HEK293 (cell line): ENCODE measurements around the gene UBR2.

Experiments used
- CTCF ChIA-PET: fragments of 350-600 bp; formaldehyde crosslinking; extraction: SDS; loops from one replicate; lab custom pipeline; 2021; ENCODE audit warnings: antibody characterized with exemption; lab: Yijun Ruan, JAX
- POLR2A ChIA-PET: fragments of 300-600 bp; formaldehyde crosslinking; extraction: SDS; loops from one replicate; lab custom pipeline; 2020; ENCODE audit warnings: antibody characterized with exemption, inconsistent platforms; lab: Yijun Ruan, JAX
- H3K27ac ChIP-seq: fragments of 200-500 bp; sonication (Bioruptor generic); 2 replicates; pipeline ENCODE4 v1.5.1; 2014; ENCODE audit warnings: low read depth, low read length, control low read depth, inconsistent platforms; ENCODE audit errors: extremely low read depth
- H3K36me3 ChIP-seq, 2 experiments: fragments of 200-500 bp in 1 of 2; sonication (Bioruptor generic) in 1 of 2; 1 replicate in 1 of 2; 2 replicates in 1 of 2; pipeline ENCODE4 v1.5.1; 2014 to 2017; ENCODE audit warnings: inconsistent platforms in 2 of 2, low read length in 2 of 2; ENCODE audit not compliant: control insufficient read depth in 2 of 2, insufficient read depth in 1 of 2
- H3K4me1 ChIP-seq: fragments of 200-500 bp; sonication (Bioruptor generic); 2 replicates; pipeline ENCODE4 v1.5.1; 2014; ENCODE audit warnings: mild to moderate bottlenecking, low read length, inconsistent platforms; ENCODE audit not compliant: control insufficient read depth, insufficient read depth
- H3K4me3 ChIP-seq: 2 replicates; pipeline ENCODE4 v1.5.1; 2011; ENCODE audit warnings: low read depth, mild to moderate bottlenecking, control low read depth, low read length, moderate library complexity
- H3K9me3 ChIP-seq: fragments of 200-500 bp; sonication (Bioruptor generic); 2 replicates; pipeline ENCODE4 v1.5.1; 2014; ENCODE audit warnings: low read depth, low read length, inconsistent platforms; ENCODE audit not compliant: control insufficient read depth, insufficient read depth
- AEBP2 ChIP-seq: fragments of 450-650 bp; formaldehyde crosslinking; IDR thresholded peaks from 2 replicates; pipeline ENCODE4 v1.5.1; 2016; ENCODE audit warnings: missing biosample characterization, missing genetic modification characterization, borderline replicate concordance
- BCL11A ChIP-seq: fragments of 450-650 bp; formaldehyde crosslinking; IDR thresholded peaks from 2 replicates; pipeline ENCODE4 v1.5.1; 2016; ENCODE audit warnings: low read depth, missing biosample characterization, missing genetic modification characterization
- BCL6B ChIP-seq: fragments of 450-650 bp; formaldehyde crosslinking; IDR thresholded peaks from 2 replicates; pipeline ENCODE4 v1.5.1; 2017; ENCODE audit warnings: missing biosample characterization, missing genetic modification characterization
- HOXA7 ChIP-seq: sonication (generic); formaldehyde crosslinking; IDR thresholded peaks from 2 replicates; pipeline ENCODE4 v1.8.1; 2022; ENCODE audit warnings: missing genetic modification reagents, borderline replicate concordance
- KLF16 ChIP-seq: fragments of 450-650 bp; formaldehyde crosslinking; IDR thresholded peaks from 2 replicates; pipeline ENCODE4 v1.5.1; 2017; ENCODE audit warnings: missing biosample characterization, missing genetic modification characterization
- MEIS1 ChIP-seq: sonication (generic); formaldehyde crosslinking; IDR thresholded peaks from 2 replicates; pipeline ENCODE4 v1.8.1; 2022; ENCODE audit warnings: missing genetic modification reagents, mild to moderate bottlenecking, borderline replicate concordance
- MYNN ChIP-seq: fragments of 450-650 bp; formaldehyde crosslinking; IDR thresholded peaks from 2 replicates; pipeline ENCODE4 v1.5.1; 2016; ENCODE audit warnings: missing biosample characterization, missing genetic modification characterization, borderline replicate concordance
- SP3 ChIP-seq: fragments of 450-650 bp; formaldehyde crosslinking; IDR thresholded peaks from 2 replicates; pipeline ENCODE4 v1.5.1; 2016; ENCODE audit warnings: missing biosample characterization, missing genetic modification characterization
- ZFP3 ChIP-seq: fragments of 450-650 bp; formaldehyde crosslinking; IDR thresholded peaks from 2 replicates; pipeline ENCODE4 v1.5.1; 2016; ENCODE audit warnings: low read depth, missing biosample characterization, missing genetic modification characterization
- ZFP37 ChIP-seq: fragments of 450-650 bp; formaldehyde crosslinking; IDR thresholded peaks from 2 replicates; pipeline ENCODE4 v1.5.1; 2016; ENCODE audit warnings: missing biosample characterization, missing genetic modification characterization
- ZIC2 ChIP-seq: fragments of 450-650 bp; formaldehyde crosslinking; IDR thresholded peaks from 2 replicates; pipeline ENCODE4 v1.5.1; 2016; ENCODE audit warnings: missing biosample characterization, missing genetic modification characterization
- ZNF121 ChIP-seq: fragments of 450-650 bp; formaldehyde crosslinking; IDR thresholded peaks from 2 replicates; pipeline ENCODE4 v1.5.1; 2016; ENCODE audit warnings: missing biosample characterization, missing genetic modification characterization
- ZNF2 ChIP-seq: fragments of 450-650 bp; formaldehyde crosslinking; IDR thresholded peaks from 2 replicates; pipeline ENCODE4 v1.5.1; 2016; ENCODE audit warnings: missing biosample characterization, missing genetic modification characterization
- ZNF202 ChIP-seq: fragments of 450-650 bp; formaldehyde crosslinking; IDR thresholded peaks from 2 replicates; pipeline ENCODE4 v1.5.1; 2016; ENCODE audit warnings: missing biosample characterization, missing genetic modification characterization, borderline replicate concordance
- ZNF223 ChIP-seq: fragments of 450-650 bp; formaldehyde crosslinking; IDR thresholded peaks from 2 replicates; pipeline ENCODE4 v1.5.1; 2016; ENCODE audit warnings: missing biosample characterization, missing genetic modification characterization
- ZNF24 ChIP-seq: fragments of 450-650 bp; formaldehyde crosslinking; IDR thresholded peaks from 2 replicates; pipeline ENCODE4 v1.5.1; 2016; ENCODE audit warnings: missing biosample characterization, missing genetic modification characterization
- ZNF266 ChIP-seq: fragments of 450-650 bp; formaldehyde crosslinking; IDR thresholded peaks from 2 replicates; pipeline ENCODE4 v1.5.1; 2016; ENCODE audit warnings: missing biosample characterization, missing genetic modification characterization, low read depth
- ZNF280C ChIP-seq: fragments of 450-650 bp; formaldehyde crosslinking; IDR thresholded peaks from 2 replicates; pipeline ENCODE4 v1.5.1; 2016; ENCODE audit warnings: missing biosample characterization, missing genetic modification characterization
- ZNF292 ChIP-seq: fragments of 450-650 bp; formaldehyde crosslinking; IDR thresholded peaks from 2 replicates; pipeline ENCODE4 v1.5.1; 2016; ENCODE audit warnings: low read depth, missing biosample characterization, missing genetic modification characterization, borderline replicate concordance
- ZNF610 ChIP-seq: fragments of 450-650 bp; formaldehyde crosslinking; IDR thresholded peaks from 2 replicates; pipeline ENCODE4 v1.5.1; 2016; ENCODE audit warnings: missing biosample characterization, missing genetic modification characterization, borderline replicate concordance
- ZNF654 ChIP-seq: fragments of 450-650 bp; formaldehyde crosslinking; IDR thresholded peaks from 2 replicates; pipeline ENCODE4 v1.5.1; 2016; ENCODE audit warnings: low read depth, missing biosample characterization, missing genetic modification characterization
- ZNF664 ChIP-seq: fragments of 450-650 bp; formaldehyde crosslinking; IDR thresholded peaks from 2 replicates; pipeline ENCODE4 v1.5.1; 2016; ENCODE audit warnings: missing biosample characterization, missing genetic modification characterization
- ZNF701 ChIP-seq: fragments of 450-650 bp; formaldehyde crosslinking; IDR thresholded peaks from 2 replicates; pipeline ENCODE4 v1.5.1; 2016; ENCODE audit warnings: missing biosample characterization, missing genetic modification characterization
- ZNF791 ChIP-seq: fragments of 450-650 bp; formaldehyde crosslinking; IDR thresholded peaks from 2 replicates; pipeline ENCODE4 v1.5.1; 2016; ENCODE audit warnings: missing biosample characterization, missing genetic modification characterization
- TF ChIP-seq, protein P1 (sequence below): fragments of 450-650 bp; formaldehyde crosslinking; IDR thresholded peaks from 2 replicates; pipeline ENCODE4 v1.5.1; 2016; ENCODE audit warnings: missing biosample characterization, missing genetic modification characterization
- TF ChIP-seq, protein P2 (sequence below): fragments of 450-650 bp; formaldehyde crosslinking; IDR thresholded peaks from 2 replicates; pipeline ENCODE4 v1.5.0; 2017; ENCODE audit warnings: missing biosample characterization, missing genetic modification characterization, borderline replicate concordance

The UBR2 gene

DNA sequence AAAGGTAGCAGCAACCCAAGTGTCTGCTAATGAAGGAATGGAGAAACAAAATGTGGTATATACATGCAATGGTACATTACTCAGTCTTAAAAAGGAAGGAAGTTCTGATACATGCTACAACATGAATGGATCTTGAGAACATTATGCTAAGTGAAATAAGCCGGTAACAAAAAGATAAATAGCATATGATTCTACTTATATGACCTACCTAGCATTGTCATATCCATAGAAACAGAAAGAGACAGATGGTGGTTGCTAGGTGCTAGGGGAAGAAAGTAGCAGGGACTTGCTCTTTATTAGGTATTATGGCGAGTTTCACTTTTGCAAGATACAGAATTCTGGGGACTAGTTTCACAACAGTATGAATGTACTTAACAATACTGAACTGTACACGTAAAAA is 46.6 kb downstream of the UBR2 start (continued):
- TF ChIP-seq ZNF292 (tag by site-specific recombination), result no peak

DNA sequence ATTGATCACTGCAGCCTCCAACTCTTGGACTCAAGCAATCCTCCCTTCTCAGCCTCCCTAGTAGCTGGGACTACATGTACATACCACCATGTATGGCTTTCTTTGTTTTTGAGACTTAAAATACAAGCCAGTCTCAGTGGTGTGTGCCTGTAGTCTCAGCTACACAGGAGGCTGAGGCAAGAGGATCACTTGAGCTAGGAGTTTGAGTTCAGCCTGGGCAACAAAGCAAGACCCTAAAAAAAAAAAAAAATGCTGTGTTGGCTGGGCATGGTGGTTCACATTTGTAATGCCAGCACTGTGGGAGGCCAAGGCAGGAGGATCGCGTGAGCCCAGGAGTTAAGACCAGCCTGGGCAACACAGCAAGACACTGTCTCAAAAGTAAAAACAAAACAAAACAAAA is 51.7 kb downstream of the UBR2 start:
- Histone ChIP-seq H3K4me3 (no peak overlapping the region), H3K27ac (no peak overlapping the region)
- CTCF ChIA-PET, result no interaction called here
- POLR2A ChIA-PET, result no interaction called here
- no peak for TF ChIP-seq ZNF610
- no peak for TF ChIP-seq ZNF280C (tag by site-specific recombination)
- 0 out of 2 replicates have a peak, but pooled peaks have one; percentile 9 for TF ChIP-seq ZIC2
- TF ChIP-seq ZNF121 (tag by site-specific recombination), result peak; percentile 87
- TF ChIP-seq ZNF664 (tag by site-specific recombination), result no peak
- TF ChIP-seq ZNF791 (tag by site-specific recombination), result no peak
- 0 out of 2 replicates have a peak, but pooled peaks have one; percentile 15 for TF ChIP-seq ZNF202 (tag by site-specific recombination)
- TF ChIP-seq, all 188 proteins: peak for 3
- H3K4me1 ChIP-seq, result no peaks in the 10 kb centered on the region
- H3K36me3 ChIP-seq, result peaks cover 18 to 39% of the 10 kb centered on the region in 2 experiments
- H3K9me3 ChIP-seq, result no peaks in the 10 kb centered on the region

- no peak overlapping the region for H3K27ac ChIP-seq
- peaks cover 18 to 38% of the 10 kb centered on the region in 2 experiments for H3K36me3 ChIP-seq
- TF ChIP-seq ZFP37 (tag by site-specific recombination) (no peak), ZNF223 (tag by site-specific recombination) (no peak), MEIS1 (CRISPR knock-in tag) (no peak), MYNN (tag by site-specific recombination) (no peak), ZNF24 (tag by site-specific recombination) (no peak), HOXA7 (CRISPR knock-in tag) (no peak), ZNF701 (no peak), ZNF654 (tag by site-specific recombination) (no peak), BCL6B (tag by site-specific recombination) (no peak), ZNF266 (tag by site-specific recombination) (no peak), ZNF202 (tag by site-specific recombination) (no peak), SP3 (no peak), AEBP2 (tag by site-specific recombination) (no peak), ZNF2 (tag by site-specific recombination) (no peak), KLF16 (no peak), ZFP3 (tag by site-specific recombination) (no peak), BCL11A (no peak)
- TF ChIP-seq, protein P1, sequence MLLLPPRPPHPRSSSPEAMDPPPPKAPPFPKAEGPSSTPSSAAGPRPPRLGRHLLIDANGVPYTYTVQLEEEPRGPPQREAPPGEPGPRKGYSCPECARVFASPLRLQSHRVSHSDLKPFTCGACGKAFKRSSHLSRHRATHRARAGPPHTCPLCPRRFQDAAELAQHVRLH, result no peak
- TF ChIP-seq, protein P2, sequence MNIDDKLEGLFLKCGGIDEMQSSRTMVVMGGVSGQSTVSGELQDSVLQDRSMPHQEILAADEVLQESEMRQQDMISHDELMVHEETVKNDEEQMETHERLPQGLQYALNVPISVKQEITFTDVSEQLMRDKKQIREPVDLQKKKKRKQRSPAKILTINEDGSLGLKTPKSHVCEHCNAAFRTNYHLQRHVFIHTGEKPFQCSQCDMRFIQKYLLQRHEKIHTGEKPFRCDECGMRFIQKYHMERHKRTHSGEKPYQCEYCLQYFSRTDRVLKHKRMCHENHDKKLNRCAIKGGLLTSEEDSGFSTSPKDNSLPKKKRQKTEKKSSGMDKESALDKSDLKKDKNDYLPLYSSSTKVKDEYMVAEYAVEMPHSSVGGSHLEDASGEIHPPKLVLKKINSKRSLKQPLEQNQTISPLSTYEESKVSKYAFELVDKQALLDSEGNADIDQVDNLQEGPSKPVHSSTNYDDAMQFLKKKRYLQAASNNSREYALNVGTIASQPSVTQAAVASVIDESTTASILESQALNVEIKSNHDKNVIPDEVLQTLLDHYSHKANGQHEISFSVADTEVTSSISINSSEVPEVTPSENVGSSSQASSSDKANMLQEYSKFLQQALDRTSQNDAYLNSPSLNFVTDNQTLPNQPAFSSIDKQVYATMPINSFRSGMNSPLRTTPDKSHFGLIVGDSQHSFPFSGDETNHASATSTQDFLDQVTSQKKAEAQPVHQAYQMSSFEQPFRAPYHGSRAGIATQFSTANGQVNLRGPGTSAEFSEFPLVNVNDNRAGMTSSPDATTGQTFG, result no peak
- H3K9me3 ChIP-seq, result no peaks in the 10 kb centered on the region
- POLR2A ChIA-PET, result no interaction called here
- CTCF ChIA-PET, result interaction anchor here (0.6 kb wide), 1 partner anchor 261 kb away, joined by 4 read pairs; no protein-coding TSS in a partner anchor
- H3K4me1 ChIP-seq, result no peaks in the 10 kb centered on the region
- H3K4me3 ChIP-seq, result no peak overlapping the region
These were observed 52.9 kb downstream of the UBR2 start for GRCh38 chr6:42616716-42617115.
